ENCODE measurements around the gene SLC13A2.

Gene SLC13A2

DNA sequence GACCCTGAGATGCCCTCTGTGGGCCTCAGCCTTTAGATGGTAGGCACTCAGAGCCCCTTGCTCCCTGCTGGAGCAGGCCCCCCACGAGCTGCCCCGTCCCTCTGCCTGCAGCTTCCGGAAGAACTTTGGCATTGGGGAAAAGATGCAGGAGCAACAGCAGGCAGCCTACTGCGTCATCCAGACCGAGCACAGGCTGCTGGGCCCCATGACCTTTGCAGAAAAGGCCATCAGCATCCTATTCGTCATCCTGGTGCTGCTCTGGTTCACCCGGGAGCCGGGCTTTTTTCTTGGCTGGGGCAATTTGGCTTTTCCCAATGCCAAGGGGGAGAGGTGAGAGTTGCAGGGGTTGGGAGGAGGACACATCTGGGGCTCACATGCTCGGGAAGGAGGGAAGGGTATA lies 20.0 kb downstream of the SLC13A2 start:
- no peak for DNase-seq

DNA sequence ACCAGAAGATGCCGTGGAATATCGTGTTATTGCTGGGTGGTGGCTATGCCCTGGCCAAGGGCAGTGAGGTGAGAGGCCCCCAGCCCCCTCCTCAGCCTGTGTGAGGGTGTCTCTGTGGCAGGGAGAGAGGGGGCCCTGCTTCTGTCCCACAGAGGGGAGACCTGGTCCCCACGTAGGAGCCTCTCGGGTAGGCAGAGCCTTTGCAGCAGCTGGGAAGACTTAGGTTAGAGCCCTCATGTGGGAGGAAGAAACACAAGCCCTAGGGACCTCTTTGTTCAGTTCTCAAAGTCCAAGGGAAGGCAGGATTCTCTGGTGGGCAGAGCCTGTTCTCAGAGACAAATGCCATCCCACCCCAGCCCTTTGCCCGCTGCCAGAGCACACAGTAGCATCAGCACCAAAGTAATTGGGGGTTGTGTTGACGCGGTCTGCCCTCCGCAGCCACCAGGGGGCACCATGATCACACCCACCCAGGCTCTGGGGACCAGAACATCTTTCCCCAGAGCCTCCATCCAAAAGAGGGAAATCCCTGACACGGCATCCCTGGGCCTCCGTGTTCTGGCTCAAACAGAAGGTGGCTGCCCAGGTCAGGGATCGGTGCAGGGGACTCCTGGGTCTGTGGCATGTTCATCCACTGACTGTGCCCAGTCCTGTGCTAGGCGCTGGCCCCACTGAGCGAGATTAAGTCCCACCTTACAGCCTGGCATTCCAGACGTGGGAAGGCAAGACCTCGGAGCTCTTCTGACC lies 21.2 kb downstream of the SLC13A2 start:
- DNase-seq = peak; percentile 81 to 92 (median 89)

DNA sequence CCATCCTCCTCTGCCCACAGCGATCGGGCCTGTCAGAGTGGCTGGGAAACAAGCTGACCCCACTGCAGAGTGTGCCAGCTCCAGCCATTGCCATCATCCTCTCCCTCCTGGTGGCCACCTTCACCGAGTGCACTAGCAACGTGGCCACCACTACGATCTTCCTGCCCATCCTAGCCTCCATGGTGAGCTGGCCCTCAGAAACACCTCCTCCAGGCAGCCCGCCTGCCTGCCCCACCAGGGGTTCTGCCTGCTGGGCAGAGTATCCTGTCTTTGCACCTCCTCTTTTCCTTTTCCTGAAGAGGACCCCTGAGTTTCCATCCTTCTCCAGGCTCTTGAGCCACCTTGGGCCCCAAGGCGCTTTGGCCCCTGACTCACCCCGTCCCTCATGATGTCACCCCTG lies 22.2 kb downstream of the SLC13A2 start:
- no peak for DNase-seq

DNA sequence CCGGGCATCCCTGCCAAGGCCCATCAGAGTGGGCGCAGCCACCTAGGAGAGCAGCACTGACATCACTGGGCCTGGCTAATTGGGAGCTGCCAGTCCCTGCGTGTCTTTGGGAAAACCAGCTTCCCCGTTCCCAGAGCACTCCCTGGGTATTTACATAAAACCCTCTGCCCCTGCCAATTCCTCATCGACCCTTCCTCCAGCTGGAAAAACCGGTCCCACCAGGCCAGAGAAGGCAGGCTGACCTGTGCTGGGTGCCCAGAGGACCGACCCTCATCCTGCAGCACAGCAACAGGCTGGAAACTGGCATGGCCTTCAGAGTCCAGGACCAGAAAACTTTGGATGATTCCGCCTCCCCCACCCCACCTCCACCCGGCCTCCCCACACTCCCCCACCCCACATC lies 24.5 kb downstream of the SLC13A2 start:
- DNase-seq = no peak

DNA sequence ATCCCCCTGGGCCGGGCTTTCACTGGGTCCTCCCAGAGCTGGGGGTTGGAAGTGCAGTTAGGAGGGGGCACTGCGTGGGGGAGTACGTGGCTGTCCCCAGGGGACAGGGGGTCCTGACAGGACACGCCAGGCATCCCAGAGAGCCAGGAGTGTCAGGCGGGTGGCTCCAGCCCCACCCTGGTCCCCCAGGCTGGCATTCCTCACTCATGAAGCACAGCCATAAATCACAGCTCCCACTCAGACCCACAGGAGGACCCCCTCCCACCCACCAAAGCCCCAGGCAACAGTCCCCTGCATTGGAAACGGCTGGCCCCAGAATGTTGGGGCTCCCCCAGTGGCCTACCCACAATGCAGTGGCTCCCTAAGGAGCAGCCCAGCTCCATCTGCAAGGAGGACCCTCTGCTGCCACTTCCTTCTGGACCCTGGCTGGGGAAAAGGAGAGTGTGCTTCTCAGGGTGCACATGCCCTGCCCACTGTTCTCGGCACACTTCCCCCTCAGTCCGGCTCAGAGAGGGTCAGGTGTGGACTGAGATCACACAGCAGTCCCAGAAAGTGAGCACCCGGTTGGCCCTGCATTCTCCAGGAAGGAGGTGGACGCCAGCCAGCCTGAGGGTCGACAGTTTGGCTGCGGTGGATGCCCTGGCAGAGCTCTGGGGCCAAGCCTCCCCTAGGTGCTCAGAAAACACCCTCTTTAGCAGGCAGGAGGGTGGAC lies 25.4 kb downstream of the SLC13A2 start:
- no peak for DNase-seq

DNA sequence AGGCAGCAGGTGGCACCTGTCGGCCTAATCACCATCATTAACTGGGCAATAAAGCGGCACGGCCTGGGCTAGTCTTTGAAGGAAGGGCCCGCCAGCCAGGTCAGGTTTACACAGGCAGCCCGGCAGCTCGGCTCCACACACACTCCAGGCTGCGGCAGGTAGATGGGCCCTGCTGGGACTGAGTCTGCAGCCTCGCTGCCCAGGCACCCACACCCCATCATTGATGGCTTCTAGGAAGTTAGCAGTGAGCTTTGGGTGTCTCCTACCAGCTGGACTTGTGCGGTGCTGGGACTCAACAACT lies 25.9 kb downstream of the SLC13A2 start:
- DNase-seq = no peak

DNA sequence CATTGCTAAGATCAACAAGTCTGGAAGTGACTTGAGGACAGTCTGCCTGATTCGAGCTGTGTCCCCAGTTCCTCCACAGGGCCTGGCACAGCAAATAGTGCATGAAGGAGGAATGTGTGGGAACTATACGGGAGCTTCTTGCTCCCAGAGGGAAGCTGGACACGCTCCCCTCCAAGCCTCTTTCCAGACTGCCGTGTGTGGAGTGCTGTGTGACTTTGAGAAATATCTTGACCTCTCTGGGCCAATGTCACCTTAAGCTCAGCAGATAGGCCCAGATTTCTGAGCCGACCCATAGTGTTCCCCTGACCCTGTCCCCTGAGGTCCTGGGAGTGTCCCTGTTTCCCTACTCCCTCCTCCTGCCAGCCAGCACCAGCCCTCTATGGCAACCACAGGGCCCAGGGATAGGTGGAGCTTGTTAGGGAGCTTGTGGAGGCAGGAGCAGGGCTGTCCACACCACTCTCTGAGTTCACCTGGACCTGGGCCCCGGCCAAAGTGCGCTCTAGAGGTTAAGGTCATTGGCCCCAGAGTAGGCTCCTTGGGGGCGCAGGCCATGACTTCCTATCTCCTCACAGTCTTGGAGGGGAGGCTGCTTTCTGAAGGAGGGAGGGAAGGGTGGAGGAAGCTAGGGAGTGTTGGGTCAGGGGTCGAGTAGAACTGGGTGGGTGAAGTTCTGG lies 26.4 kb downstream of the SLC13A2 start:
- no peak for DNase-seq

DNA sequence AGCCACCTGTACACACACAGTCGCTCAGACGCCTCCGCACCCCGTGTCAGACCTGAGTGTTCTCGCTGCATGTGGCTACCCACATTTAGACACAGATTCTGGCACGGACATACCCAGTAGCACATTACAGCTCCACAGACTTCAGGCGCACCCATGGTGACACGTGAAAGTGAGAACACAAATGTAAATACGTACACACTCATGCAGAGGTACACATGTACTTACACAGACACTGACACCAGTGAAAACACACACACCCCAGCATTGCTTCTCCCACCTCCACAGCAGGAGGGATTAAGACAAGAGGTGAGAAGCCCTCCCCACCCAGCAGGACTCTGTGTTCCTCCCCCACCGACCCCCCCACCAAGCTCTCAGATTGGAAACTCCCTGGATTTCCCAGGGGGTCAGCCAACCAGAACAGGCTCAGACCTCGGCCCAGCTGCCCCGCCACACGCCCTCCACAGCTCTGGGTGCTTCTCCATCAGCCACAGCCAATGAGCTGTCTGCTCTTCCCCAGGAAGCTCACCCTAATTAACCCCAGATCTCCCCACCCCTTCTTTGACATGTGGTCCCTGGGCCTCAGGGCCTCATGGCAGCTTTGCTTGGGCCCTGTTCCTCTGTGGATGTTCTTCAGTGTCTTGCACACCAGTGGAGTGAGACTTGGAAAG lies 27.4 kb downstream of the SLC13A2 start:
- peak; percentile 20 to 59 (median 32) for DNase-seq

DNA sequence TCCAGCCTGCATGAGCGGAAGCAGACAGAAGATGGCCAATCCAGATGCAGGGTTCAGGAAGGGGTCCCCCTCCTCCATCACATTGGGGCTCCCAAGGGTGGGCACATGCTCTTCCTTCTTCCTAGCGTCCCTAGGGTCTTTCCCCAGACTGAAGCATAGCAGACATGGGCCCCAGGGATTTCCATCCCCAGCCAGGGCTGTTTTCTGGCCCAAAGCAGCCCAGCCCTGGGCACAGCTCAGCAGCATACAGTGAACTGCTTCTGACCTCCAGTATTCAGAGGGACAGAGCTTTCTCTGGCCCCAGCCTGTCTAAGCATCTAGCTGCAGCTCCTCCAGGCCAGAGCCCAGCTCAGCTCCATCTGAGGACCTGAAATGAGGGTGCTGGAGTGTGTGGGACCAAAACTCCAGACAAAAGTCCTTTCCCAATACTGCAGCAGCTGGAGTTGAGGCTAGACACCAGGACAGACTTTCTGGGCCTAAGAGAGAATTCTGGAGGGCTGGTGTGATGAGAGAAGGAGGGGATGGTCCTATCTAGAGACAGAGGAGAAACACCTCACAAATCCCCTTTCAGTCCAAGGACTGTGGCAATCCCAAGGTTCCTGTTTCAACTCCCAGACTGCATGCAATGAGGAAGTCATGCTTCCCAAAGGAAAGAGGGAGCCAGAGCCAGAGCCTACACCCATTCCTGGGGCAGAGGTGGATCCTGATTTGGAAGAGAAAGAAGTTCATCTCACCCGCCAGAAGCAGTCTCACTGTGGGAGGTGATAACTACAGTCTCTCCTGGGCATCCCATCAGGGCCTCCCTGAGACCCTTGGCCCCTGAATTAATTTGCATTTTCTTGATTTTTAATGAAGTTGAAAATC lies 28.2 kb downstream of the SLC13A2 start:
- DNase-seq = no peak

DNA sequence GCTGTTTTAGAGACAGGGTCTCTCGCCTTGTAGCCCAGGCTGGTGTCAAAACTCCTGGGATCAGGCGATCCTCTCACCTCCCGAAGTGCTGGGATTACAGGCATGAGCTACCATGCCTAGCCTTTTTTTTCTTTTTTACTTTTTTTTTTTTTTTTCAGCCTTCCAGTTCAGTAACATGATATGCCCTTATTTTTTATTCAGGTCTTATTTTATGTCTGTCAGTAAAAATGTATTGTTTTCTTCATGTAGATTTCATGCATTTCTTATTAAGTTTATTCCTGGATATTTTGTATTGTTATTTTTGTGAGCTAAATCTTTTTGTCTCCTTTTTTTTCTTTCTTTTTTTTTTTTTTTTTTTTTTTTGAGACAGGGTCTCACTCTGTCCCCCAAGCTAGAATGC lies 30.0 kb downstream of the SLC13A2 start:
- DNase-seq = no peak

DNA sequence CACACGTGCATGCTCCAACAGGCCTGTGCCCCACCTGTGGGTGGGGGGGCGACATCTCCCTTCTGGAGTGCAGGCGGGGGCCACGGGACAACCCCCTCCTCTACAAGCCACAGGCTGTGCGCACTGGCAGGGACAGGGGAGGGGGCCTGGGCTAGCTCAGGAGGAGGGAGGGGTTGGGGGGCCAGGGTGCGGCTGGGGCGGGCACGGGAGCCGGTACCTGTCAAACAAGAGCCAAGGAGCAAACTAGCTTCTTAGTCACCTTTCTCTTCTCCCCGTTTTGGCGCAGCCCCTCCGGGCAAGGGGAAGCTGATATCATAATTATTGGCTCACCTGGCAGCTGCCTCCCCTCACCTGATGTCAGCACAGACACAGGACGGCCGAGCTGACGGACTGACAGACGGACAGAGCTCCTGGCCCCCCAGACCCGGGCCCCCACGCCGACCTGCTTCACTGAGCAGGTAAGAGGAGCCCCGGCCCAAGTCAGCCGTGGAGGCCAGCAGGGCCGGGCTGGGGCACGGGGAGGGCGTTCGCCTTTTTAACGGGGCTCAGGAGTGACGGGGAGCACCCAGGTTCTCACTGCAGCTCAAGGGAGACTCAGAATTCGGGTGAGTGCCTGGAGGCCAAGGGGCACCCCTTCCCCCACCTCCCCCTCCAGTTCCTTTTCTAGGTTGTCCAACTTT lies 32.7 kb downstream of the SLC13A2 start, which contains the start of gene FOXN1:
FOXN1 (plus strand) TSS at position 363 of the 680 bp plus-strand sequence. CDS start 17,622 bp downstream, outside the sequence.
- DNase-seq = no peak

DNA sequence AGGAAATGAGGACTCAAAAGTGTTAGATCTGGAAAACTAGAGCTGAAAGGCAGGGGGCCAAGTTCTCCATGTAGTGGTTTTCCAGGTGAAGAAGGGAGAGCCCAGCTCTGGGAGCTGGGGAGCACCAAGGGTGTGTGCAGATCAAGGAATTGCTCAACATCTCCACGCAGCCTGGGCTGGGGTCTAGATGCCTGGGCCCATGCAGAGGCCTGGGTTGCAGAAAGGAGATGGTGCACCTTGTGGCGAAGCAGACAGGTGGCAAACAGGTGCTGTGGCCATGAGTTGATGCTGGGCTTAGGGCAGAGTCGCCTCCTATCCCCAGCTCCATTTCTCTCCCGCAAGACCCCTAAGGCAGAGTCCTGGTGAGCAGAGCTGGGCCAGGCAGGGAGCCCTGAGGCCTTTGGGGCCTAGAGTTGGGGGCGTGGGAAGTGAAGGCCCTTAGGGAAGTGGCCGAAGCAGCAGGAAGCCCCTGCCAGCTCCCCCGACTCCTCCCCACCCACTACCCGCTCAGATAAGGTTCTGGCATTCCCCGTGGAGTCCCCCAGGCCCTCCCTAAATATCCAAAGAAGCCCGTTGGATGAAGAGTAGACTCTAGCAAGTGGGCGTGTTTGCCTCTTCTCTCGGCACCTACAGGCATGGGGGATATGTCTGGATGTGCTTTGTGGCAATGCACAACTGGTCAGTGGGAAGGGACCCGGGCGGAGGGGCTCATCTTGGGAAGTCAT lies 33.5 kb downstream of the SLC13A2 start:
- peak; percentile 19 to 54 (median 41) for DNase-seq

DNA sequence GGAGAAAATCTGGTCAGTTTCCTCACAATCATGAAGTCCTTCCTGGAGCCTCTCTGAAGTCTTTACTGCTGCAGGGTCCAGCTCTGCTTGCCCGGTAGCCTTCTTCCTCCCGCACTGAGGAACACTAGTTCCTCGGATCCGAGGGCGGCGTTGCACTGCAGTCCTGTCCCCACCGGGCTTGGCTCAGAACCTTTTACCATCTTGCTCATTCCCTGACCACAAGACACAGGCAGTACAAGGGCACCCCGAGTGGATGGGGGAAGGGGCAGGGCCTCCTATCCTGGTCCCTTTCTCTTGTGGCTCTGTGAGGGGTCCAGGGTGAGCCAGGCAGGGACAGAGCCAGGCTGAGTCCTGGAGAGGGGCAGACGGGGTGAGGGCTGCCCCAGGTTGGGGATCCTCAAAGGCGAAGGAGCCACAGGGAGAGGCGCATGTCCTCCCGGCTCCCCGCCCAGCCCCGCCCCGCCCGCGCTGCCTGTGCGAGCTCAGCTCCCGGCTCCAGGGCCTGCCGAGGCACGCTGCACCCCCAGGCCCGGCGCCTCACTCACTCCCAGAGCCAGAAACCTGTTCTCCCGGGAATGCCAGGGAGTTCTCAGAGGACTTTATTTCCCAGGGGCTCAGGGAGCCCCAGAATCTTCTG lies 34.2 kb downstream of the SLC13A2 start:
- no peak for DNase-seq

DNA sequence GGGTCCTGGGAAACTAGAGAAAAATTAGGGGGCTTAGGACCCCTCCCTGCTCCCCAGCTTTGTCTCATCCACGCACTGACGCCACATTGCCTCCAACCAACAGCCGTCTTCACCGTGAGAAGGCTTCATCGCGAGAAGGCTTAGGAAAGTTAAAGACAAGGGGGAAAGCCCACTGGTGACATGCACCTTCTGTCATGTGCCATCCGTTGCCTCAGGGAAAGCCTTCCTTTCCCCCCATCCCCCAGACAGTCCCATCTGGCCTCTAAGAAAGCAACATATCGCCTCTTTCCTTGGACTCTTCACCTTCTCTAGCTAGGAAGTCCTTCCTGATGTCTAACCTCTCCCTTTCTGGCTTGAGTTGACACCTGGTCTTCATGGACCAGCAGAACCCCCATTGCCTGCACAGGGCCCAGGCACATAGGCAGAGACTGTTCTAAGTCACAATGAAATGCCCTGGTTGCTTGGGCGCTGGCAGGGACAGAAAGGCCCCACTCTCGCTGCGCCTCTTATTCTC lies 34.8 kb downstream of the SLC13A2 start:
- DNase-seq = no peak

DNA sequence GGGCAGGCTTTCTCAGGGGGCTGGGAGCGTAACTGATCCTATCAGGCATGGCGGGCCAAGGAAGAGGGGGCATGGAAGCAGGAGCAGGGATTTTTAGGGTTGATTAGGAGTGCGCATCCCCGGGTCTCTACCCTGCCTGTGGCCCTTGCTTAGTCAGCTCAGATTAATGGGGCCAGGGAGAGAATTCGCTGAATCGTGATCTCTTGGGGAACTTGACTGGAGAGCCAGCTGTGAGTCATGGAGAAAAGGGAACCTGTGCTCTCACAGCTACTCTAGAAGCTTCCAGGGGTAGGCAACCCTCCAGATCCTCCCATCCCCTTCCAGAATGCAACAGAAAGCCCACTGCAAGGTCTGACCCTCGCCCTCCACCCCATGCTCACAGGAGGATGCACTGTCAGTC lies 36.3 kb downstream of the SLC13A2 start:
- DNase-seq = peak; percentile 86 to 92 (median 92)

DNA sequence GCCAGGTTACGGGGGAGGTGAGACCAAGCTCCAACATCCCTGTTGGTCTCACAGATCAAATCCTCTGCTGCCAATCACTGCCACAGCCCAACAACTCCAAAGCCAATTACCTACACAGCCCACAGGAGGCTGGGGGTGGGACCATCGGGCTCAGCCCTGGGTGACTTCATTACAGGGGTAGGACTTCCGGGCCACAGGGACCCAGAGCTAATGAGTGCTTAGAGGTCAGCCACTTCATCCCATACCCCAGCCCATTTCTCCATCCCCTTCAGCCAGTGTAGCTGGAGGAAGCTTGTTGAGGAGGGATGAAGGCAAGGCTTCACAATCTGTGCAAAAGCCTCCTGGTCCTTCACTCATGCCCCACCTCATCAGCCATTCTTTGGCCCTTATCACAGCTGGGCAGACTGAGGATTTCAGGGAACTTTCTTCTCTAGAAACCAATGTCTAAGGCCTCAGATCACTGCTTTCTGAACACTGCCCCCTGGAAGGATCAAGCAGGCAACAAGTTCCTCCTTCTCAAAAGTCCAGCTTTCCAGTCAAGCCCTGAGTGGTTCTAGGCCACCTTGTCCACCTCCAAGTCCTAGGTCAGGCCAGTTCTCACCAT lies 38.5 kb downstream of the SLC13A2 start:
- DNase-seq = peak in 1 of 3 donors; percentile 24

DNA sequence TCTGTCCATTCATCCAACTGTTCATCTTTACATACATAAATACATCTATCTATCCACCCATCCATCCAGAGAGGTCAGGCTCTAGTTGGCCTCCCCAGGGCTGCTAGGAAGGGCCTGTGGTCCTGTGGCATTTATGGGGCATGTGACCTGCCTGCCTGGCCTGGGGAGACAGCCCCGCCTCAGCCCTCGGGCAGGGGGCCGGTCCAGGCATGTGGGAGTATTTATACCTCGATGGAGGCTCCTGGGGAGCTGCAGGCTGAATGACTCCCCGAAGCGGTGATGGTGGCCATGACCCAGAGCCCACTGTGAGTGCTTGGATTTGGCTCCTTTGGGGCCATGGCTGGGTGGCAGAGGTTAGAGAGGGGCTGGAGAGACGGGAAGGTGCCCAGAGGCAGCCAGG lies 40.0 kb downstream of the SLC13A2 start:
- no peak for DNase-seq

DNA sequence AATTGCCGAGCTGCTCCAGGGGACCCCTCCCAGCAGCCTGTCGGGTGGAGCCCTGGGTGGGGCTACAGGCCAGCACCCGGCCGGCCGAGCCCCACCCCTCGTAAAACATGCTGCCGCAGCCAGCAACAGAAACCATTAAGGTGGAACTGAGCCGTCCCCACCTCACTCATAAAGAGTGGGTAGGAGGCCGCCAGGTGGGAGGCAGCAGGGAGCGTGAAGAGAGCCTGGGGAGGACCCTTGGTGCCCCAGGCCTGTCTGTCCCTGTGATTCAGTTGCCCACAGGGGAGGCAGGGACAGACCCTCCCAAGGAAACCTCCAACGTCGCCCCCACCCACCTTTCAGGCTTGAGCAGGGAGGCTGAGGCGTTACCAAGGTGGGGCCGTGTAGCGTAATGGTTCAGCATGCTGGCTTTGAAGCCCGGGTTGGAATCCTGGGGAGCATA lies 41.1 kb downstream of the SLC13A2 start:
- no peak for DNase-seq

DNA sequence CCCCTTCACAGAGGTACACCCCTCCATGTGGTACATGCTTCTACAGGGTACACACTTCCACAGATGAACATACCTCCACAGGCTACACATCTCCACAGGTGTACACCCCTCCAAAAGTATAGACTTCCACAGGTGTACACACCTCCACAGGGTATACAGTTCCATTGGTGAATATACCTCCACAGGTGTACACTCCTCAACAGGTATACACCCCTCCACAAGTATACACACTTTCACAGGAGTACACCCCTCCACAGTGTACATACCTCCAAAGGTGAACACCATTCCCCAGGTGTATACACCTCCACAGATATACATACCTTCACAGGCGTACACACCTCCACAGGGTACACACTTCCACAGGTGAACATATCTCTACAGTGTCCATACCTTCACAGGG lies 42.1 kb downstream of the SLC13A2 start:
- no peak for DNase-seq

DNA sequence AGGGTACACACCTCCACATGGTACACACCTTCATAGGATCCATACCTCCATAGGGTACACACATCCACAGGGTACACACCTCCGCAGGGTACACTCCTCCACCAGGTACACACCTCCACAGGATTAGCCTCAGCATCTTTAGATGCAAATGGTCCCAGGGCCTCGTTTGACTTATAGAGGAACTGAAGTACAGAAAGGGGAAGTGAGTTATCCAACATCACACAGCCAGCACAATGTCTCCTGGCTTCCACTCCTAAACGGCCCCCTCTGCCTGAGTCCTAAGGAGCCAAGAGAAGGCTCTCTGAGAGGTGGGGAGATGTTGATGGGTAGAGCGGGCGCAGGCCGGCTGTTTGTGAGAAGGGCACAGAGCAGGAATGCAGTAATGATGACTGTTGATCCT lies 44.7 kb downstream of the SLC13A2 start:
- DNase-seq = peak; percentile 52 to 64 (median 56)

Measured in suppressor macrophage treated with lipopolysaccharide for 1 hour (primary cell).